SIG-M5 (cell line): Measurements from ENCODE around the gene OCLN.
"Not testable (repeated sequence)": the region's sequence is repeated elsewhere in the genome, so short reads cannot be mapped to it uniquely, and the experiment has no call there.

Experiments used
- DNase-seq: peaks from one replicate; lab custom pipeline; 2025; lab: John Stamatoyannopoulos, UW

The OCLN gene, protein sequence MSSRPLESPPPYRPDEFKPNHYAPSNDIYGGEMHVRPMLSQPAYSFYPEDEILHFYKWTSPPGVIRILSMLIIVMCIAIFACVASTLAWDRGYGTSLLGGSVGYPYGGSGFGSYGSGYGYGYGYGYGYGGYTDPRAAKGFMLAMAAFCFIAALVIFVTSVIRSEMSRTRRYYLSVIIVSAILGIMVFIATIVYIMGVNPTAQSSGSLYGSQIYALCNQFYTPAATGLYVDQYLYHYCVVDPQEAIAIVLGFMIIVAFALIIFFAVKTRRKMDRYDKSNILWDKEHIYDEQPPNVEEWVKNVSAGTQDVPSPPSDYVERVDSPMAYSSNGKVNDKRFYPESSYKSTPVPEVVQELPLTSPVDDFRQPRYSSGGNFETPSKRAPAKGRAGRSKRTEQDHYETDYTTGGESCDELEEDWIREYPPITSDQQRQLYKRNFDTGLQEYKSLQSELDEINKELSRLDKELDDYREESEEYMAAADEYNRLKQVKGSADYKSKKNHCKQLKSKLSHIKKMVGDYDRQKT

DNA sequence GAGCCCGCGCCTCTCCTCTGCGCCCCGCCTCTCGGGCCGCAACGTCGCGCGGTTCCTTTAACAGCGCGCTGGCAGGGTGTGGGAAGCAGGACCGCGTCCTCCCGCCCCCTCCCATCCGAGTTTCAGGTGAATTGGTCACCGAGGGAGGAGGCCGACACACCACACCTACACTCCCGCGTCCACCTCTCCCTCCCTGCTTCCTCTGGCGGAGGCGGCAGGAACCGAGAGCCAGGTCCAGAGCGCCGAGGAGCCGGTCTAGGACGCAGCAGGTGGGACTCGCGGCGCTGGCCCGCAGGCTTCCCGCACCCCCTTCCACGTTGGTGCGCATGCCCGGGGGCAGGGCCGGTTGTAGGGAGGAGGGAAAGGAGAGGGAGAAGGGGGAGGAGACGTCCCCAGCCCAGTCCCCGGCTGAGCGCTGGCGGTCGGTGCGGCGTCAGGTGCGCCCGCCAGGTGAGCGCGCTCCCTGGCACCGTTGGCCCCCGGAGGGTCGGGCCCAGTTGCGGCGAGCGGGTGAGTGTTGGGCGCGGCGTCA is at the start of gene OCLN:
Gene OCLN, plus strand, starts transcription at position 400 of the 532 bp plus-strand sequence. CDS start 11,455 bp downstream, outside the sequence.
- DNase-seq: no peak

DNA sequence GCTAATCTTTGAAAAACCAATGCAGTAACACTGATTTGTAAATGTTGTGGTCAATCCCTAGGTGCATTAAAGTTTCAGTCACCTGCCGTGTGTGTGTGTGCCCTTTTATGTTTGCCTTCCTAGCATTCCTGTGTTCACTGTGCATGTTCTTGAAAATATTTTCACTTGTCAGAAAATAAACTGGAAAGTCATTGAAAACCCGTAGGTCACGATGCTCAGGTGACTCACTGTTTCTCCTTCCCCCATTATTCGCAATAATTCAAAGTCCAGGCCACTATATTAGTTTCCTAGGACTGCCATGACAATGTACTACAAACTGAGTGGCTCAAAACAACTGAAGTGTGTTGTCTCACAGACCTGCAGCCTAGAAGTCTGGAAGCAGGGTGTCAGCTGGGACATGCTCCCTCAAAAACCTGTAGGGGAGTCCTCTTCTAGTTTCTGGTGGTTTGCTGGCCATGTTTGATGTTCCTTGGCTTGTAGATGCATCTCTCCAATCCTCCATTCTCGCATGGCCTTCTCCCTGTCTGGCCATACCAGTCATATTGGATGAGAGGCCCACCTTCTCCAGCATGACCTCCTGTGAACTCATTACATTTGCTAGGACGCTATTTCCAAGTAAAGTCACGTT is 48.3 kb upstream of the OCLN start:
- DNase-seq: no peak

DNA sequence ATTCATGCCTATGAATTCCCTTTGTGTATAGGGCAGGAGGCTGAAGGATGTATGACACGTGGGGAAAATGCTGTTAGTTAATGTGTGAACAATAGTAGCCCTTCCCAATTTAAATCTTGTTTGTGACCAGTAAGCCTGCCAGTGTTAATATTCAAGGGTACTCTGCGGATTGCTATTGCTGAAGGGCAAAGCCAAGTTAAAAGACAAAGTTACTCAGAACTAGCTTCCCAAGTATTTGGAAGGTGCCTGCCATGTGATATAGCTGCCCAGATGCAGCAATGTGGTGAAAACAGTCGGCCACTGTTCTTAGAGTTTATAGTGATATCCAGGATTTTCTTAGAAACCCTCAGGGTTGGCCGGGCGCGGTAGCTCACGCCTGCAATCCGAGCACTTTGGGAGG is 43.1 kb upstream of the OCLN start:
- no peak for DNase-seq

DNA sequence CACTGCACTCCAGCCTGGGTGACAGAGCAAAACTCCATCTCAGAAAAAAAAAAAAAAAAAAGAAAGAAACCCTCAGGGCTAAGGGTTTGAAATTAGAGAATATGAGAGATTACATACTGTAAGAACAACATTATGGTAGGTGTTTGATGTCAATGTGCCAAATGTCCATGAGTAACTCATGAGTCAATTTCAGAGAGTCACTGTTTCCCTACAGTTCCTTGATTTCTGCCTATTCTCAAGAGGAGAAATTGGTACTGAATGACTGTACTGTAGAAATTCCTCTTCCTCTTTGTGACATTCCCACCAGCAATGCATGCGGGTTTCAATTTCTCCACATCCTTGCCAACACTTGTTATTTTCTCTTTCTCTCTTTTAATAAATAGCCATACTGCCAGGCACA is 42.5 kb upstream of the OCLN start:
- DNase-seq: no peak

DNA sequence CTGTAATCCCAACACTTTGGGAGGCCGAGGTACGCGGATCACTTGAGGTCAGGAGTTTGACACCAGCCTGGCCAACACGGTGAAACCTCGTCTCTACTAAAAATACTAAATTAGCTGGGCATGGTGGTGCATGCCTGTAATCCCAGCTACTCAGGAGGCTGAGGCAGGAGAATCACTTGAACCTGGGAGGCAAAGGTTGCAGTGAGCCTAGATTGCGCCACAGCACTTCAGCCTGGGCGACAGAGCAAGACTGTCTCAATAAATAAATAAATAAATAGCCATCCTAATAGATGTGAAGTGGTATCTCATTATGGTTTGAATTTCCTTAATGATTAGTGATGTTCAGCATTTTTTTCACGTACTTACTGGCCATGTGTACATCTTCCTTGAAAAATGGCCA is 42.1 kb upstream of the OCLN start:
- DNase-seq: not testable (repeated sequence)

DNA sequence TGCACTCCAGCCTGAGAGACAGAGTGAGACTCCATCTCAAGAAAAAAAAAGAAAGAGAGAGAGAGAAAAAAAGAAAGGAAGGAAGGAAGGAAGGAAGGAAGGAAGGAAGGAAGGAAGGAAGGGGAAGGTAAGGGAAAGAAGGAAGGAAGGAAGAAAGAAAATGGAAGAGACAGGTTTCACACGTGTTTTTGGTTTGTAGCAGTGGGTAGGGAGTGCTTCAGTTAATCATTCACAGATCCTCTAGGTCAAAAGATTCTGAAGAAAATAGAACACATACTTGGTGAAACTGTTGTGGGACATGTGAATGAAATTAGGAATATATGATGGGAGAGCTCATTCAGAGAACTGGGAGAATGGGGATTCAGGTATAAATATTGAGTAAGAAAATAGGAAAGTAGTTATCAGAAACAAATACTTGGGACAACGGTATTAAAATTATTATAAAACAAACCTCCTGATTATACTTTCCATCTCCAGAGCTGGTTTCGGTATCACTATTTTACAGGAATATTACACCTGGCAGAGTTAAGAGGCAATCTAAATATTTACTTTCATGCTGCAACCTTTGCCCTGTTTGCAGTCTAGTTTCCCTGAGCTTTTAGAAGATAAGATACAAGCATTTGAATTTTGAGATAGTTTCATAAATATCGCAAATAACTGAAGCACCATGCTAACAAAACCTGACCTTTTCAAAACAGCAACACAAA is 40.5 kb upstream of the OCLN start:
- no peak for DNase-seq

DNA sequence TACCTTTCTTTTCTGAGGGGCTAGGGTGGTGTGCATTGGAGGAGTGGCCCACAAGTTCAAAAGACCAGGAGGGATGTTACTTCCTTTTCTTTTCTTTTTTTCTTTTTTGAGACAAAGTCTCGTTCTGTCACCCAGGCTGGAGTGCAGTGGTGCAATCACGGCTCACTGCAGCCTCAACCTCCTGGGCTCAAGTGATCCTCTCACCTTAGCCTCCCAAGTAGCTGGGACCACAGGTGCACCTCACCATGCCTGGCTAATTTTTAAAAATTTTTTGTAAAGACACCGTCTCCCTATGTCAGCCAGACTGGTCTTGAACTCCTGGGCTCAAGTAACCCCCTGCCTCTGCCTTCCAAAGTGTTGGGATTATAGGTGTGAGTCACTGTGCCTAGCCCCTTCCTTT is 39.1 kb upstream of the OCLN start:
- DNase-seq: not testable (repeated sequence)

DNA sequence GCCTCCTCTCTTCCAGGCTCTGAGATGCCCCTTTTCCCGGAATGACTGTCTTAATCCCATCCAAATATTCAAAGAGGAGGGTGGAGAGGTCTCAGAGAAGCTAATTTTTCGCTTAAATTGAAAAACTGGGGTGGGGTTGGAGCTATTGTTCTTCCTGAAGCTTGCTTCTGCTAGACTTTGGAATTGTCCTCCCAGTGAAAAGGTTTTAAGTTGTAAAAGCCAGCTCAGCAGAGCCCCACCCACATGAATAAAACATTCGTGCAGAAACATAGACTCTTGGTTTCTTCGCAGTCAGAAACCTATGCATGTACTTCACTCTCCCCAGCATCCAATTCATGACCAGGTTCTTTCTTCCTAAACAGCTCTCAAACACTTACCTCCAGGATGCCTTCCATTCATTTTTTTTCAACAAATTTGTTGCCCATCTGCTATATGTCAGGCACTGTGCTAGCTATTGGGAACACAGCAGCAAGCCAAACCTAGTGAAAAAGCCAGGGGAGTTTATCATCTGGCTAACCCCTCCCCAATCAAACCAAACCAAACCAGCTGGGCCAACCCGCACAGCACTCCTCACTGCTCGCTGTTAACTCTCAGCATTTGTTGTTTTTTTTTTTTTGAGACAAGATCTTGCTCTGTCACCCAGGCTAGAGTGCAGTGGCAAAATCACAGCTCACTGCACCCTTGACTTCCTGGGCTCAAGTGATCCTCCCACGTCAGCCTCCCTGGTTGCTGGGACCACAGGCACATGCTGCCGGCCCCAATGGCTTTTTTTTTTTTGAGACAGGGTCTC is 37.9 kb upstream of the OCLN start:
- DNase-seq: no peak

DNA sequence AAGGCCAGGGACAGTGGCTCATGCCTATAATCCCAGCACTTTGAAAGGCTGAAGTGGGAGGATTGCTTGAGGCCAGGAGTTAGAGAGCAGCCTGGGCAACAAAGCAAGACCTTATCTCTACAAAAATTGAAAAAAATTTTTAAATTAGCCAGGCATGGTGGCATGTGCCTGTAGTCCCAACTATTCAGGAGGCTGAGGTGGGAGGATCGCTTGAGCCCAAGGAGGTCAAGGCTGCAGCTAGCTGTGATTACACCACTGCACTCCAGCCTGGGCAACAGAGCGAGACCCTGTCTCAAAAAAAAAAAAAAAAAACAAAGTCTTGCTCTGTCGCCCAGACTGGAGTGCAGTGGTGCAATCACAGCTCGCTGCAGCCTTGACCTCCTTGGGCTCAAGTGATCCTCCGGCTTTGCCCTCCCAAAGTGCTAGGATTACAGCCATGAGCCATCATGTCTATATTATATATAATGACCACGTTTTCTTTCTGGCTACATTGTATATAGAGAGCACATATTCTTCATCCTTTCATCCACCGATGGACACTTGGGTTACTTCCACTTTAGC is 37.1 kb upstream of the OCLN start:
- not testable (repeated sequence) for DNase-seq

DNA sequence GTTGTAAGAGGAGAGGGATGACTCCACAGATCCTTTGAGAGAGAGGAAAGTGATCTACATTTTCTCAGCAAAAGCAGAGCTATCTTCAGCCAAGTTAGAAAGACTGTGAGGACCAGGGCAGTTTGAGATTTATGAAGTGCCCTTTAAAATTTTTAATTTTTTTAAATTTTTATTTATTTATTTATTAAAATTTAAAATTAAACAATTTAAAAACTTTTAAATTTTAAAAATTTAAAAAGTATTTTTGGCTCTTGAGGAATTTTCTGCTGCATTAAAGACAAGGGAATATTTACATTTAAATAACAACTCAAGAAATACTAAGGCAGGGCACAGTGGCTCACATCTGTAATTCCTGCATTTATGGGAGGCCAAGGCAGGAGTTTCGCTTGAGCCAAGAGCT is 30.4 kb upstream of the OCLN start:
- DNase-seq: no peak

DNA sequence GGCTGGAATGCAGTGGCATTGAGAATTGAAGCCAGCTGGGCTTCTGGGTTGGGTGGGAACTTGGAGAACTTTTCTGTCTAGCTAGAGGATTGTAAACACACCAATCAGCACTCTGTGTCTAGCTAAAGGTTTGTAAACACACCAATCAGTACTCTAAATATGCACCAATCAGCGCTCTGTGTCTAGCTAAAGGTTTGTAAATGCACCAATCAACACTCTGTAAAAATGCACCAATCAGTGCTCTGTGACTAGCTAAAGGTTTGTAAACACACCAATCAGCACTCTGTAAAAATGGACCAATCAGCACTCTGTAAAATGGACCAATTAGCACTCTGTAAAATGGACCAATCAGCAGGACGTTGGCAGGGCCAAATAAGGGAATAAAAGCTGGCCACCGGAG is 26.2 kb upstream of the OCLN start:
- DNase-seq: not testable (repeated sequence)

DNA sequence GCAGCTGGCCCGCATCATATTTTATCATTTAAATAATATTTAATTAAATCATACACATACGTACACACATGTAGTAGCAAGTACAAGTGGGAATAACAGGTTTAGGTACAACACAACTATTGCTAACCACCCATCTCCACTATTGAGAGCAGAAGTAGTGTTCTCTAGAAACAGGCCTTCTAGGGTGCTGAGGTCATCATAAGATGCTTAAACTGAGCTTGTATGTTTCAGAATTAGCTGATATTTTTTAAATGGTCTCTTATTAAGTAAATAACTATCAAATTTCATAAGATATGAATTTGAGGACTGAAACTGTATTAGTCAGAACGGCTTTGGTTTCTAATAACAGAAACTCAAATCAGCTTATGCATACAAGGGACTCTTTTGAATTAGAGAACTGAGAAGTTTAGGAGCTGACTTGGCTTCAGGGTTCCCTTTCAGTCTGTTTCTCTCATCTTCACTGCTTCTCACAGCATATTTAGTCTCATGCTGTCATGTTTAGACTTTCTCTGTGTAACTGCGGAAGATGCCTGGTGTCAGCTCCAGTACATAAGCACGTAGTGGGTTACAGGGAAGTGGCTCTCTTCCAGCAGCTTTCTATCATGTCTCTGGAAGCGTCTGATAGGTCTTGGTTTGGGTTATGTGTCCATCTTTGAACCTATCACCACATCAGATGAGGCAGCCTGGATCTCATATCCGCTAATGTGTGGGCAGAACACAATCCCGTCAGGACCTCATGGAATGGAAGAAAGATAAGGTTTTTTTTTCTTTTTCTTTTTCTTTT is 25.0 kb upstream of the OCLN start:
- no peak for DNase-seq

DNA sequence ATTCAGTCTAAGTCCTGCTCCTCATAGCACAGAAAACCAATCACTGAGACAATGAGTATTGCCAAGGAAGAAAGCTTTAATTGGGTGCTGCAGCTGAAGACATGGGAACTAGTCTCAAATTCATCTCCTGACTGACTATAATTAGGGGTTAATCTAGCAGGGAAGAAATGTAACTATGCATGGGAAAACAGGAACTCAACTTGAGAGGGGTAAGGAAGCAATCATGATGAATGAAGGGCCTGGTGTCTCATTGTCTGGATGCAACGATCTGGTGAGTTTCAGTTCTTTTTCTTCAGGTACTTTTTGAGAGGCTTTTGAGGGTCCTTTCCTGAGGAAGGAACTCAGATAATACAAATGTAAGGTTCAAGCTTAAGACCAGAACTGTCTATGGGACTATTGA is 24.0 kb upstream of the OCLN start:
- DNase-seq: no peak

DNA sequence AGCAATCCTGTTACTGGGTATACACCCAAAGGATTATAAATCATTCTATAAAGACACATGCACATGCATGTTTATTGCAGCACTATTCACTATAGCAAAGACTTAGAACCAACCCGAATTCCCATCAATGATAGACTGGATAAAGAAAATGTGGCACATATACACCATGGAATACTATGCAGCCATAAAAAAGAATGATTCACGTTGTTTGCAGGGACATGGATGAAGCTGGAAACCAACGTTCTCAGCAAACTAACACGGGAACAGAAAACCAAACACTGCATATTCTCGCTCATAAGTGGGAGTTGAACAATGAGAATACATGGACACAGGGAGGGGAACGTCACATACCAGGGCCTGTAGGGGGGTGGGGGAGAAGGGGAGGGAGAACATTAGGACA is 21.1 kb upstream of the OCLN start:
- not testable (repeated sequence) for DNase-seq

DNA sequence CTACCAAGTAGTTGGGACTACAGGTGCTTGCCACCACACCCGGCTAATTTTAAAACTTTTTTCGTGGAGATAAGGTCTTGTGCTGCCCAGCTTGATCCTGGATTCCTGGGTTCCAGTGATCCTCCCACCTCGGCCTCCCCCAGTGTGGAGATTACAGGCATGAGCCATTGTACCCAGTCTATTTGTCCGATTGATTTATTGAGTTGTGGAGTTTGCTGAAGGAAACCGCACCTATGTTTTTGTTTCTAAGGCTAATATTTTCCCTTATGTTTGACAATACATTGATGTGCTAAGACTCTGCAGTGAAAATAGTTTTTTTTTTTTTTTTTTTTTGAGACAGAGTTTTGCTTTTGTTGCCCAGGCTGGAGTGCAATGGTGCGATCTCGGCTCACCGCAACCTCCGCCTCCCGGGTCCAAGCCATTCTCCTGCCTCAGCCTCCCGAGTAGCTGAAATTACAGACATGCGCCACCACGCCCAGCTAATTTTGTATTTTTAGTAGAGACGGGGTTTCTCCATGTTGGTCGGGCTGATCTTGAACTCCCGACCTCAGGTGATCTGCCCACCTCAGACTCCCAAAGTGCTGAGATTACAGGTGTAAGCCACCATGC is 20.0 kb upstream of the OCLN start:
- not testable (repeated sequence) for DNase-seq

DNA sequence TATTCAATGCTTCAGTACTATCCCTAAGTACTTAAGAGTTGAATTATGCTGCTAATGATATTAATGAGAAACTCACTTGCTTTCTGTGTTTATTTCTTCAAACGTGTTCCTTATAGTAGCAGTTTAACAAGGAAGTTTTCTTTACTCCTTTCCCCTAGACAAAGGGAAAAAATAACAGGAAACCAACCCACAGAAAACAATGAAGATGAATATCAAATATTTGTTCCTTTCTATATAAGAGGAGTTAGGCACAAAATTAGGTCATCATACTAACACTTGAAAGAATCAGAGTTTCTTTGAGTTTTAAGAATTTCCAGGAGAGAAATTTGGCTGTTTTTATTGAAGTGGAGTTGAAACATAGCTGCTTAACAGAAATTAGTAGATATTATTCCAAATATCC is 15.4 kb upstream of the OCLN start:
- no peak for DNase-seq

DNA sequence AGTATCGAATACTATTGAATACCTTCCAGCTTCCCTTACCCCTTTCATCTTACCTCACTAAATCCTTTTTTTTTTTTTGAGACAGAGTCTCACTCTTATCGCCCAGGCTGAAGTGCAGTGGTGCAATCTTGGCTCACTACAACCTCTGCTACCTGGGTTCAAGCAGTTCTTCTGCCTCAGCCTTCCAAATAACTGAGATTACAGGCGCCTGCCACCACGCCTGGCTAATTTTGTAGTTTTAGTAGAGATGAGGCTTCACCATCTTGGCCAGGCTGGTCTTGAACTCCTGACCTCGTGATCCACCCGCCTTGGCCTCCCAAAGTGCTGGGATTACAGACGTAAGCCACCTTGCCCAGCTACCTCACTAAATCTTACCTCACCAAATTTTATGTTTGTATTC is 14.3 kb upstream of the OCLN start:
- not testable (repeated sequence) for DNase-seq

DNA sequence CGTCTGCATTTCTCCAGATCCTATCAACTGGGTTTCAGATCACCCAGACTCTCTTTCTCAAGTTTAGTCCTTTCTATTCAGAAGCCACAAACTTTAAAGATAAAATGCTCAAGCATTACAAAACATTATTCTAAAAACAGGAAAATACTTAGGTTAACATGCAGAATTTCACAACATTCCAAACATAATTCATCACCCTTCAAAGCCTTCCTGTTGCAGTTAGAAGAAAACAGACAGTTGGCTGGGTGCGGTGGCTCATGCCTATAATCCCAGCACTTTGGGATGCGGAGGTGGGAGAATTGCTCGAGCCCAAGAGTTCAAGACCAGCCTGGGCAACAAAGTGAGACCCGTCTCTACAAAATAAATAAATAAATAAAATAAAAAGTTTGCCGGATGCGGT is 7.7 kb upstream of the OCLN start:
- no peak for DNase-seq

DNA sequence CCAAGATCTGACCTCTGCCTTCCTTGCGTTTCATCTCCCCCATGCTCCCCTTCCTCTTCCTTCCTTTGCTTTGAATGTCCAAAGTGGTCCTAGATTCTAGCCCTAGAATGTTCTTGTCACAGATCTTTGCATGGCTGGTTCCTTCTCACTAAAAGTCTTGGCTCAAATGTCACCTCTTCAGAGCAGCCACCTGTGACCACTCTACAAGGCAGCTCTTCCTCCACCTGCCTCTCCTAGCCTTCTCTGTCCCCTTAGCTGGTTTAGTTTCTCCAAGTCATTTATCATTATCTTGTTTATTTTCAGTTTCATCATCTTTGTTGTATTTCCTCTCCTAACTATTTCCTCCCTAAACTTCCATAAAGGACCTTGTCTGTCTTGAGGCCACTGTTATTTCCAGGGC is 7.1 kb upstream of the OCLN start:
- DNase-seq: no peak

DNA sequence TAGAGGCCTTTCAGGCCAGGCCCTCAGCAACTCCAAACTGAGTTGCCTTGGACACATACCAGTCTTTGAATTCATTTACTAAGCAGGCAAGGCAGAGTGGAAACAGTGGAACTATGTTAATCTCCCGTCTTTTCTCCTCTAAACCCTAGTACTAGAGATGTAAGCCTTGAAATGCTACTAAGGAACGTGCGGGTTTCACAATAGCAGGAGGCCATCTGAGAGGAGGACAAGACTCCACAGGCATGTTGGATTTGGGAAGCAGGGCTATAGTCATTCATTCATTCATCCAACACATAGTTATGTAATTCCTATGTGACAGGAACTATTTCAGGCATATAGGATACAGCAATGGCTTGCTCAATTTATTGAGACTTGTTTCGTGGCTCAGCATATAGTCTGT is 3.3 kb upstream of the OCLN start:
- no peak for DNase-seq
